Measurements from ENCODE around the gene FAM163B. TPM values are rescaled to one million over a fixed set of nuclear protein-coding genes. Genes with fewer than 3 reads are reported as not detected.
A peak's percentile ranks its signal among the peaks of the same experiment; 100 is the strongest.

The FAM163B gene
- total and polyA plus RNA-seq, 2 donors (not counting 1 experiment from before 2014, with no cell fraction given): not detected

GRCh38 chr9:133598978-133599377 is 10.2 kb downstream of the FAM163B start:
- no peak overlapping the region for H3K4me2 ChIP-seq (ENCODE audit: extremely low read depth, insufficient read depth, low read length)
- TF ChIP-seq, protein P1, sequence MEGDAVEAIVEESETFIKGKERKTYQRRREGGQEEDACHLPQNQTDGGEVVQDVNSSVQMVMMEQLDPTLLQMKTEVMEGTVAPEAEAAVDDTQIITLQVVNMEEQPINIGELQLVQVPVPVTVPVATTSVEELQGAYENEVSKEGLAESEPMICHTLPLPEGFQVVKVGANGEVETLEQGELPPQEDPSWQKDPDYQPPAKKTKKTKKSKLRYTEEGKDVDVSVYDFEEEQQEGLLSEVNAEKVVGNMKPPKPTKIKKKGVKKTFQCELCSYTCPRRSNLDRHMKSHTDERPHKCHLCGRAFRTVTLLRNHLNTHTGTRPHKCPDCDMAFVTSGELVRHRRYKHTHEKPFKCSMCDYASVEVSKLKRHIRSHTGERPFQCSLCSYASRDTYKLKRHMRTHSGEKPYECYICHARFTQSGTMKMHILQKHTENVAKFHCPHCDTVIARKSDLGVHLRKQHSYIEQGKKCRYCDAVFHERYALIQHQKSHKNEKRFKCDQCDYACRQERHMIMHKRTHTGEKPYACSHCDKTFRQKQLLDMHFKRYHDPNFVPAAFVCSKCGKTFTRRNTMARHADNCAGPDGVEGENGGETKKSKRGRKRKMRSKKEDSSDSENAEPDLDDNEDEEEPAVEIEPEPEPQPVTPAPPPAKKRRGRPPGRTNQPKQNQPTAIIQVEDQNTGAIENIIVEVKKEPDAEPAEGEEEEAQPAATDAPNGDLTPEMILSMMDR (conservative IDR thresholded peaks at IDR 0.05 in 1 of 2, IDR thresholded peaks at IDR 0.05 in 1 of 2; ENCODE audit: low read depth in 1 of 2, low read length in 2 of 2): no peak
- no peak for TF ChIP-seq EZH2 (IDR thresholded peaks at IDR 0.05; ENCODE audit: low read length, missing control alignments)
- no peaks in the 10 kb centered on the region for H4K20me1 ChIP-seq (ENCODE audit: control insufficient read depth, extremely low read depth, insufficient read depth, low read length)
- no peaks in the 10 kb centered on the region for H3K9me3 ChIP-seq (ENCODE audit: control insufficient read depth, insufficient read depth, low read depth, low read length)
- H3K79me2 ChIP-seq (ENCODE audit: control insufficient read depth, insufficient read depth, low read length): no peaks in the 10 kb centered on the region
- no peak overlapping the region for H3K27ac ChIP-seq (ENCODE audit: insufficient read depth, low read length)
- no peak overlapping the region for H3K9ac ChIP-seq (ENCODE audit: insufficient read depth, low read length)
- H3K4me1 ChIP-seq (ENCODE audit: control insufficient read depth, extremely low read depth, insufficient read depth, low read length): no peaks in the 10 kb centered on the region
- H3K27me3 ChIP-seq (ENCODE audit: control insufficient read depth, insufficient read depth, low read length): no peaks in the 10 kb centered on the region
- no peak overlapping the region for H2AFZ ChIP-seq (ENCODE audit: low read length)
- no peak for DNase-seq (ENCODE audit: low read depth in 2 of 2)
- no peaks in the 10 kb centered on the region for H3K36me3 ChIP-seq (ENCODE audit: control insufficient read depth, insufficient read depth, low read length)
- no peak overlapping the region for H3K4me3 ChIP-seq (replicated peaks in 1 of 4; ENCODE audit: control extremely low read depth in 1 of 4, insufficient read depth in 1 of 4, low read depth in 3 of 4, low read length in 4 of 4)

DNA sequence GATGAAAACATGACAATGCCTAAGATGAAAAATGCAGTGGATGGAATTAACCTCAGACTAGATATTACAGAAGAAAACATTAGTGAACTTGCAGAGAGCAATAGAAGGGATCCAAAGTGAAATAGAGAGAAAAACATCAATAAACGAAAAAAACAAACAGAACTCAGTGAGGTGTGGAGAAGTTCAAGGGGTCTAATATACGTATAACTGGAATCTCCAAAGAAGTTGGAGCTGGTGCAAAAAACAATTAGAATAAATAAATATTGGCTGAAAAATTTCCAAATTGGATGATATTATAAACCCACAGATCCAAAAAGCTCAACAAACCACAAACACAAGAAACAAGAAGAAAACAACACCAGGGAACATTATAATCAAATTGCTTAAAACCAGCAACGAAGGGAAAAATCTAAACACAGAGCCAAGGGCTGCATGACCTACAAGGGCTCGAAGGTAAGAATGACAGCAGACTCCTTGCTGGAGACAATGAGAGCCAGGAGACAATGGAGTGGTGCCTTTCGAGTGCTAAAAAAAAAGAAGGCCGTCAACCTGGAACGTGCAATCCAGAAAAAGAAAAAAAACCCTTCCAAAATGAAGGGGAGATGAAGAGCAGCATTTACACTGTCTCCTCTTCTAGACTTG is 11.8 kb downstream of the FAM163B start:
- Histone ChIP-seq H3K4me3 (replicated peaks in 1 of 4; ENCODE audit: control extremely low read depth in 1 of 4, insufficient read depth in 1 of 4, low read depth in 3 of 4, low read length in 4 of 4) (no peak overlapping the region), H3K27ac (ENCODE audit: insufficient read depth, low read length) (no peak overlapping the region), H3K4me1 (ENCODE audit: control insufficient read depth, extremely low read depth, insufficient read depth, low read length) (no peaks in the 10 kb centered on the region), H3K79me2 (ENCODE audit: control insufficient read depth, insufficient read depth, low read length) (no peaks in the 10 kb centered on the region), H3K9ac (ENCODE audit: insufficient read depth, low read length) (no peak overlapping the region), H3K36me3 (ENCODE audit: control insufficient read depth, insufficient read depth, low read length) (no peaks in the 10 kb centered on the region), H3K27me3 (ENCODE audit: control insufficient read depth, insufficient read depth, low read length) (no peaks in the 10 kb centered on the region), H2AFZ (ENCODE audit: low read length) (no peak overlapping the region), H3K4me2 (ENCODE audit: extremely low read depth, insufficient read depth, low read length) (no peak overlapping the region), H3K9me3 (ENCODE audit: control insufficient read depth, insufficient read depth, low read depth, low read length) (no peaks in the 10 kb centered on the region), H4K20me1 (ENCODE audit: control insufficient read depth, extremely low read depth, insufficient read depth, low read length) (no peaks in the 10 kb centered on the region)
- peak in 1 of 2 donors; percentile 18 for DNase-seq (ENCODE audit: low read depth in 2 of 2)
- TF ChIP-seq, protein P1 (conservative IDR thresholded peaks at IDR 0.05 in 1 of 2, IDR thresholded peaks at IDR 0.05 in 1 of 2; ENCODE audit: low read depth in 1 of 2, low read length in 2 of 2): no peak
- TF ChIP-seq EZH2 (IDR thresholded peaks at IDR 0.05; ENCODE audit: low read length, missing control alignments): no peak

- Histone ChIP-seq H4K20me1 (ENCODE audit: control insufficient read depth, extremely low read depth, insufficient read depth, low read length) (no peaks in the 10 kb centered on the region), H2AFZ (ENCODE audit: low read length) (no peak overlapping the region), H3K36me3 (ENCODE audit: control insufficient read depth, insufficient read depth, low read length) (no peaks in the 10 kb centered on the region), H3K27ac (ENCODE audit: insufficient read depth, low read length) (no peak overlapping the region), H3K4me2 (ENCODE audit: extremely low read depth, insufficient read depth, low read length) (no peak overlapping the region), H3K9me3 (ENCODE audit: control insufficient read depth, insufficient read depth, low read depth, low read length) (no peaks in the 10 kb centered on the region), H3K79me2 (ENCODE audit: control insufficient read depth, insufficient read depth, low read length) (no peaks in the 10 kb centered on the region), H3K9ac (ENCODE audit: insufficient read depth, low read length) (no peak overlapping the region), H3K27me3 (ENCODE audit: control insufficient read depth, insufficient read depth, low read length) (no peaks in the 10 kb centered on the region), H3K4me3 (replicated peaks in 1 of 4; ENCODE audit: control extremely low read depth in 1 of 4, insufficient read depth in 1 of 4, low read depth in 3 of 4, low read length in 4 of 4) (no peak overlapping the region), H3K4me1 (ENCODE audit: control insufficient read depth, extremely low read depth, insufficient read depth, low read length) (no peaks in the 10 kb centered on the region)
- TF ChIP-seq, protein P1 (conservative IDR thresholded peaks at IDR 0.05 in 1 of 2, IDR thresholded peaks at IDR 0.05 in 1 of 2; ENCODE audit: low read depth in 1 of 2, low read length in 2 of 2): no peak
- no peak for TF ChIP-seq EZH2 (IDR thresholded peaks at IDR 0.05; ENCODE audit: low read length, missing control alignments)
- no peak for DNase-seq (ENCODE audit: low read depth in 2 of 2)
Measured at GRCh38 chr9:133595910-133596309, 13.3 kb downstream of the FAM163B start.
